LoVo (cell line): ENCODE results near the gene RASD1.

Source experiments
- DNase-seq: peaks from one replicate; pipeline ENCODE4 v3.0.0-alpha.2; 2016; ENCODE audit warnings: low spot score

The RASD1 gene

GRCh38 chr17:17510456-17511292 lies 14.5 kb upstream of the RASD1 start:
- DNase-seq, result no peak

- DNase-seq, result no peak
These were observed 13.6 kb upstream of the RASD1 start for GRCh38 chr17:17509601-17510425.

GRCh38 chr17:17508646-17509591 lies 12.7 kb upstream of the RASD1 start:
- no peak for DNase-seq

- DNase-seq, result no peak
These were observed 11.9 kb upstream of the RASD1 start for GRCh38 chr17:17508019-17508535.

- DNase-seq, result no peak
These were observed 11.3 kb upstream of the RASD1 start for GRCh38 chr17:17507465-17508011.

GRCh38 chr17:17506893-17507464 lies 10.8 kb upstream of the RASD1 start:
- no peak for DNase-seq

- no peak for DNase-seq
These were observed 10.1 kb upstream of the RASD1 start for GRCh38 chr17:17506181-17506741.

GRCh38 chr17:17505610-17506171 lies 9.5 kb upstream of the RASD1 start:
- DNase-seq, result no peak

GRCh38 chr17:17505151-17505550 lies 9.0 kb upstream of the RASD1 start:
- DNase-seq, result no peak

- no peak for DNase-seq
These were observed 8.3 kb upstream of the RASD1 start for GRCh38 chr17:17504341-17505140.

- no peak for DNase-seq
These were observed 7.5 kb upstream of the RASD1 start for GRCh38 chr17:17503566-17504130.

GRCh38 chr17:17502741-17503565 lies 6.8 kb upstream of the RASD1 start:
- DNase-seq, result no peak

GRCh38 chr17:17500999-17501605 lies 4.9 kb upstream of the RASD1 start:
- DNase-seq, result no peak

- DNase-seq, result no peak
These were observed 3.4 kb upstream of the RASD1 start for GRCh38 chr17:17499402-17500145.

GRCh38 chr17:17498606-17499301 lies 2.6 kb upstream of the RASD1 start:
- DNase-seq, result no peak

GRCh38 chr17:17497845-17498520 lies 1.8 kb upstream of the RASD1 start:
- DNase-seq, result no peak
